Measurements from ENCODE around the gene KRTAP5-2. TPM values are rescaled to one million over a fixed set of nuclear protein-coding genes. Genes with fewer than 3 reads are reported as not detected.

KRTAP5-2 gene
- total and polyA plus RNA-seq, 9 of the 15 experiments (the other 6 are each of a cell fraction or from before 2014, with no cell fraction given): not detected

- Histone ChIP-seq H2AFZ (ENCODE audit: low read depth, low read length) (no peak overlapping the region), H3K9me1 (ENCODE audit: control insufficient read depth, insufficient read depth, low read length) (peaks cover 3% of the 10 kb centered on the region), H3K36me3 (ENCODE audit: control insufficient read depth, insufficient read depth, low read length) (no peaks in the 10 kb centered on the region), H3K9ac (ENCODE audit: insufficient read depth in 1 of 2, low read depth in 2 of 2, low read length in 2 of 2) (no peak overlapping the region), H3K9me3 (replicated peaks; ENCODE audit: control insufficient read depth, insufficient read depth, low read depth, low read length) (no peaks in the 10 kb centered on the region), H3K79me2 (ENCODE audit: control insufficient read depth, insufficient read depth, low read length) (no peaks in the 10 kb centered on the region), H4K20me1 (replicated peaks; ENCODE audit: control insufficient read depth, insufficient read depth, low read length) (peaks cover 46% of the 10 kb centered on the region), H3K27ac (ENCODE audit: extremely low read depth, low read depth, low read length) (no peak overlapping the region), H3K27me3 (ENCODE audit: control insufficient read depth in 2 of 2, insufficient read depth in 2 of 2, low read length in 2 of 2) (peaks cover 0 to 19% of the 10 kb centered on the region in 2 experiments; a peak in 3 of 5 replicates), H3K4me1 (replicated peaks in 1 of 2; ENCODE audit: control insufficient read depth in 2 of 2, insufficient read depth in 2 of 2, low read length in 2 of 2) (peaks cover 0 to 56% of the 10 kb centered on the region in 2 experiments; a peak in 3 of 5 replicates), H3K4me2 (ENCODE audit: insufficient read depth, low read length) (no peak overlapping the region), H3K4me3 (no peak overlapping the region)
- WGBS (ENCODE audit: insufficient coverage, low coverage, missing lambda C conversion rate): 20% methylated on average over 7 of the region's 8 CpGs
- no peak for ATAC-seq
- POLR2A ChIA-PET: interaction anchor here (1.1 to 1.4 kb wide), 2 partner anchors 24 to 26 kb away, joined by 3 to 4 read pairs; no protein-coding TSS in a partner anchor
- no peak for FAIRE-seq
- TSS peak; percentile 57 for BruUV-seq (replicated peaks)
- no peak for DNase-seq (ENCODE audit: extremely low read depth in 1 of 4, low spot score in 3 of 4)
- intact Hi-C loops (cut with micrococcal nuclease) (loop anchor here (5.0 to 10.0 kb wide), 3 partner anchors 116 to 456 kb away; no protein-coding TSS in a partner anchor), in situ Hi-C loops (cut with MboI) (no loop called here)
- CTCF ChIA-PET (ENCODE audit: low intra/inter-chr PET ratio): no interaction called here
- TF ChIP-seq RREB1 (CRISPR knock-in tag; IDR thresholded peaks at IDR 0.05) (no peak), BCOR (IDR thresholded peaks at IDR 0.05) (peak; percentile 82), USF1 (CRISPR knock-in tag; IDR thresholded peaks at IDR 0.05) (peak; percentile 76), RAD51 (IDR thresholded peaks at IDR 0.05; ENCODE audit: borderline replicate concordance, low read depth) (0 out of 2 replicates have a peak, but pooled peaks have one; percentile 47), PCBP2 (IDR thresholded peaks at IDR 0.05; ENCODE audit: low read depth, low read length, poor library complexity, severe bottlenecking) (no peak), AFF1 (IDR thresholded peaks at IDR 0.05; ENCODE audit: low read depth in 1 of 2, partially characterized antibody in 2 of 2) (no peak), HMBOX1 (IDR thresholded peaks at IDR 0.05) (no peak), TFE3 (CRISPR knock-in tag; IDR thresholded peaks at IDR 0.05) (peak; percentile 80)
Measured at GRCh38 chr11:1570531-1570895, 27.6 kb downstream of the KRTAP5-2 start.

All from K562 (cell line).